ENCODE results near the gene CCSER1.

Gene CCSER1

GRCh38 chr4:91015861-91016260 is 888.7 kb downstream of the CCSER1 start:
- Histone ChIP-seq H3K9me3 (ENCODE audit: control insufficient read depth, low read length) (no peaks in the 10 kb centered on the region), H3K36me3 (ENCODE audit: control insufficient read depth, insufficient read depth, low read length, severe bottlenecking) (no peaks in the 10 kb centered on the region), H3K27me3 (replicated peaks; ENCODE audit: control insufficient read depth, insufficient read depth, low read length) (no peaks in the 10 kb centered on the region), H3K9ac (ENCODE audit: low read length) (no peak overlapping the region), H3K4me1 (ENCODE audit: control insufficient read depth, insufficient read depth, low read length) (no peaks in the 10 kb centered on the region), H3K4me3 (ENCODE audit: low read length) (no peak overlapping the region)
- no peak for DNase-seq (ENCODE audit: low read depth)

- Histone ChIP-seq H3K9ac (ENCODE audit: low read length) (no peak overlapping the region), H3K9me3 (ENCODE audit: control insufficient read depth, low read length) (no peaks in the 10 kb centered on the region), H3K27me3 (replicated peaks; ENCODE audit: control insufficient read depth, insufficient read depth, low read length) (no peaks in the 10 kb centered on the region), H3K36me3 (ENCODE audit: control insufficient read depth, insufficient read depth, low read length, severe bottlenecking) (no peaks in the 10 kb centered on the region), H3K4me1 (ENCODE audit: control insufficient read depth, insufficient read depth, low read length) (no peaks in the 10 kb centered on the region), H3K4me3 (ENCODE audit: low read length) (no peak overlapping the region)
- DNase-seq (ENCODE audit: low read depth): no peak
Measured at GRCh38 chr4:91019513-91019912, 892.3 kb downstream of the CCSER1 start.

GRCh38 chr4:91025241-91026148 is 898.3 kb downstream of the CCSER1 start:
- Histone ChIP-seq H3K4me1 (ENCODE audit: control insufficient read depth, insufficient read depth, low read length) (no peaks in the 10 kb centered on the region), H3K9ac (ENCODE audit: low read length) (no peak overlapping the region), H3K4me3 (ENCODE audit: low read length) (no peak overlapping the region), H3K36me3 (ENCODE audit: control insufficient read depth, insufficient read depth, low read length, severe bottlenecking) (no peaks in the 10 kb centered on the region), H3K9me3 (ENCODE audit: control insufficient read depth, low read length) (no peaks in the 10 kb centered on the region), H3K27me3 (replicated peaks; ENCODE audit: control insufficient read depth, insufficient read depth, low read length) (no peaks in the 10 kb centered on the region)
- DNase-seq (ENCODE audit: low read depth): no peak

- Histone ChIP-seq H3K9ac (ENCODE audit: low read length) (no peak overlapping the region), H3K4me3 (ENCODE audit: low read length) (no peak overlapping the region), H3K27me3 (replicated peaks; ENCODE audit: control insufficient read depth, insufficient read depth, low read length) (no peaks in the 10 kb centered on the region), H3K4me1 (ENCODE audit: control insufficient read depth, insufficient read depth, low read length) (no peaks in the 10 kb centered on the region), H3K36me3 (ENCODE audit: control insufficient read depth, insufficient read depth, low read length, severe bottlenecking) (no peaks in the 10 kb centered on the region), H3K9me3 (ENCODE audit: control insufficient read depth, low read length) (no peaks in the 10 kb centered on the region)
- DNase-seq (ENCODE audit: low read depth): no peak
Measured at GRCh38 chr4:91028228-91028627, 901.0 kb downstream of the CCSER1 start.

GRCh38 chr4:91031761-91032160 is 904.6 kb downstream of the CCSER1 start:
- no peak for DNase-seq (ENCODE audit: low read depth)
- no peaks in the 10 kb centered on the region for H3K9me3 ChIP-seq (ENCODE audit: control insufficient read depth, low read length)
- no peaks in the 10 kb centered on the region for H3K36me3 ChIP-seq (ENCODE audit: control insufficient read depth, insufficient read depth, low read length, severe bottlenecking)
- H3K9ac ChIP-seq (ENCODE audit: low read length): no peak overlapping the region
- H3K4me3 ChIP-seq (ENCODE audit: low read length): no peak overlapping the region
- no peaks in the 10 kb centered on the region for H3K4me1 ChIP-seq (ENCODE audit: control insufficient read depth, insufficient read depth, low read length)
- no peaks in the 10 kb centered on the region for H3K27me3 ChIP-seq (replicated peaks; ENCODE audit: control insufficient read depth, insufficient read depth, low read length)

GRCh38 chr4:91032725-91033445 is 905.7 kb downstream of the CCSER1 start:
- Histone ChIP-seq H3K4me1 (ENCODE audit: control insufficient read depth, insufficient read depth, low read length) (no peaks in the 10 kb centered on the region), H3K27me3 (replicated peaks; ENCODE audit: control insufficient read depth, insufficient read depth, low read length) (no peaks in the 10 kb centered on the region), H3K36me3 (ENCODE audit: control insufficient read depth, insufficient read depth, low read length, severe bottlenecking) (no peaks in the 10 kb centered on the region), H3K4me3 (ENCODE audit: low read length) (no peak overlapping the region), H3K9me3 (ENCODE audit: control insufficient read depth, low read length) (no peaks in the 10 kb centered on the region), H3K9ac (ENCODE audit: low read length) (no peak overlapping the region)
- DNase-seq (ENCODE audit: low read depth): no peak

- Histone ChIP-seq H3K27me3 (replicated peaks; ENCODE audit: control insufficient read depth, insufficient read depth, low read length) (no peaks in the 10 kb centered on the region), H3K4me1 (ENCODE audit: control insufficient read depth, insufficient read depth, low read length) (no peaks in the 10 kb centered on the region), H3K9ac (ENCODE audit: low read length) (no peak overlapping the region), H3K4me3 (ENCODE audit: low read length) (no peak overlapping the region), H3K36me3 (ENCODE audit: control insufficient read depth, insufficient read depth, low read length, severe bottlenecking) (no peaks in the 10 kb centered on the region), H3K9me3 (ENCODE audit: control insufficient read depth, low read length) (no peaks in the 10 kb centered on the region)
- DNase-seq (ENCODE audit: low read depth): no peak
Measured at GRCh38 chr4:91035276-91035675, 908.1 kb downstream of the CCSER1 start.

- DNase-seq (ENCODE audit: low read depth): no peak
Measured at GRCh38 chr4:91037951-91038350, 910.8 kb downstream of the CCSER1 start.

GRCh38 chr4:91057871-91058270 is 930.7 kb downstream of the CCSER1 start:
- no peak for DNase-seq (ENCODE audit: low read depth)
- H3K36me3 ChIP-seq (ENCODE audit: control insufficient read depth, insufficient read depth, low read length, severe bottlenecking): no peaks in the 10 kb centered on the region
- H3K4me3 ChIP-seq (ENCODE audit: low read length): no peak overlapping the region
- no peaks in the 10 kb centered on the region for H3K27me3 ChIP-seq (replicated peaks; ENCODE audit: control insufficient read depth, insufficient read depth, low read length)
- H3K4me1 ChIP-seq (ENCODE audit: control insufficient read depth, insufficient read depth, low read length): peaks cover 5% of the 10 kb centered on the region
- no peak overlapping the region for H3K9ac ChIP-seq (ENCODE audit: low read length)
- peaks cover 9% of the 10 kb centered on the region for H3K9me3 ChIP-seq (ENCODE audit: control insufficient read depth, low read length)

More at GRCh38 chr4:91037951-91038350, 910.8 kb downstream of the CCSER1 start:
- Histone ChIP-seq H3K4me3 (ENCODE audit: low read length) (no peak overlapping the region), H3K27me3 (replicated peaks; ENCODE audit: control insufficient read depth, insufficient read depth, low read length) (no peaks in the 10 kb centered on the region), H3K4me1 (ENCODE audit: control insufficient read depth, insufficient read depth, low read length) (no peaks in the 10 kb centered on the region), H3K9me3 (ENCODE audit: control insufficient read depth, low read length) (no peaks in the 10 kb centered on the region), H3K36me3 (ENCODE audit: control insufficient read depth, insufficient read depth, low read length, severe bottlenecking) (no peaks in the 10 kb centered on the region), H3K9ac (ENCODE audit: low read length) (no peak overlapping the region)

- no peaks in the 10 kb centered on the region for H3K27me3 ChIP-seq (replicated peaks; ENCODE audit: control insufficient read depth, insufficient read depth, low read length)
- peaks cover 5% of the 10 kb centered on the region for H3K4me1 ChIP-seq (ENCODE audit: control insufficient read depth, insufficient read depth, low read length)
- no peak for DNase-seq (ENCODE audit: low read depth)
- no peak overlapping the region for H3K9ac ChIP-seq (ENCODE audit: low read length)
- H3K9me3 ChIP-seq (ENCODE audit: control insufficient read depth, low read length): peaks cover 9% of the 10 kb centered on the region
- no peak overlapping the region for H3K4me3 ChIP-seq (ENCODE audit: low read length)
- no peaks in the 10 kb centered on the region for H3K36me3 ChIP-seq (ENCODE audit: control insufficient read depth, insufficient read depth, low read length, severe bottlenecking)
Measured at GRCh38 chr4:91058345-91058744, 931.2 kb downstream of the CCSER1 start.

- H3K4me3 ChIP-seq (ENCODE audit: low read length): no peak overlapping the region
- no peak for DNase-seq (ENCODE audit: low read depth)
- no peaks in the 10 kb centered on the region for H3K9me3 ChIP-seq (ENCODE audit: control insufficient read depth, low read length)
- H3K4me1 ChIP-seq (ENCODE audit: control insufficient read depth, insufficient read depth, low read length): peaks cover 13% of the 10 kb centered on the region
- no peaks in the 10 kb centered on the region for H3K36me3 ChIP-seq (ENCODE audit: control insufficient read depth, insufficient read depth, low read length, severe bottlenecking)
- no peaks in the 10 kb centered on the region for H3K27me3 ChIP-seq (replicated peaks; ENCODE audit: control insufficient read depth, insufficient read depth, low read length)
- no peak overlapping the region for H3K9ac ChIP-seq (ENCODE audit: low read length)
Measured at GRCh38 chr4:91064157-91064853, 937.1 kb downstream of the CCSER1 start.

Measured in adipocyte (in vitro differentiated cells).